SU-DHL-6 (cell line): ENCODE measurements around the gene CD180.

Source experiments
- CTCF ChIP-seq: fragments of 200-600 bp; sonication (generic); IDR thresholded peaks from one replicate; pipeline ENCODE4 v1.5.1; 2017; ENCODE audit warnings: antibody characterized with exemption, mild to moderate bottlenecking, low read length, moderate library complexity; ENCODE audit not compliant: insufficient read depth, poor library complexity, severe bottlenecking
- EZH2phosphoT487 ChIP-seq: fragments of 200-600 bp; sonication (generic), shearing (Covaris generic); conservative IDR thresholded peaks from 2 replicates; pipeline ENCODE4 v1.6.1; 2018; ENCODE audit warnings: mild to moderate bottlenecking, antibody characterized with exemption, low read length, moderate library complexity, mixed read lengths

- no peak for TF ChIP-seq CTCF
- TF ChIP-seq EZH2phosphoT487: no peak
These were observed 39.0 kb upstream of the CD180 start for GRCh38 chr5:67235399-67236110.
